HL-60/S4 treated with retinoic acid at 250 ng/mL for 4 days and 3 days (cell line): Measurements from ENCODE around the gene JOSD1.
"Not testable (repeated sequence)": the region's sequence is repeated elsewhere in the genome, so short reads cannot be mapped to it uniquely, and the experiment has no call there.

ENCODE experiments used
- in situ Hi-C: fragments of 300-500 bp; cut with MboI; formaldehyde crosslinking; loops from 2 replicates; pipeline ENCODE4 v1.7.0; 2022; ENCODE audit warnings: low sequenced_read_pairs

The JOSD1 gene

GRCh38 chr22:38694049-38694448 lies 6.7 kb downstream of the JOSD1 start:
- in situ Hi-C loops = no loop called here

GRCh38 chr22:38689651-38690050 lies 11.1 kb downstream of the JOSD1 start:
- in situ Hi-C loops = no loop called here

GRCh38 chr22:38685761-38686160 lies 15.0 kb downstream of the JOSD1 start:
- in situ Hi-C loops = no loop called here

- in situ Hi-C loops = no loop called here
Measured at GRCh38 chr22:38684895-38685294, 15.8 kb downstream of the JOSD1 start.

- in situ Hi-C loops = no loop called here
Measured at GRCh38 chr22:38681582-38682335, 19.0 kb downstream of the JOSD1 start, which contains the start of gene TOMM22. TSS of gene TOMM22 (plus strand) at chr22:38681957. CDS start at chr22:38681979, 22 bp downstream.

GRCh38 chr22:38675833-38676232 lies 24.9 kb downstream of the JOSD1 start:
- in situ Hi-C loops = no loop called here

- in situ Hi-C loops = no loop called here
Measured at GRCh38 chr22:38674888-38675287, 25.9 kb downstream of the JOSD1 start.

GRCh38 chr22:38657045-38657909 lies 43.5 kb downstream of the JOSD1 start:
- in situ Hi-C loops = no loop called here

- in situ Hi-C loops = no loop called here
Measured at GRCh38 chr22:38656256-38657044, 44.3 kb downstream of the JOSD1 start, which contains the start of the genes CBY1 and FAM227A. TSS of gene CBY1 (plus strand) at chr22:38656638. CDS start at chr22:38668055, 11,417 bp downstream. TSS of gene FAM227A (minus strand) at chr22:38656392. CDS start at chr22:38650168, 6,224 bp downstream.

GRCh38 chr22:38655519-38656255 lies 45.1 kb downstream of the JOSD1 start:
- in situ Hi-C loops = no loop called here

GRCh38 chr22:38653741-38654140 lies 47.0 kb downstream of the JOSD1 start:
- in situ Hi-C loops = no loop called here

- in situ Hi-C loops = no loop called here
Measured at GRCh38 chr22:38652859-38653258, 47.9 kb downstream of the JOSD1 start.

- in situ Hi-C loops = no loop called here
Measured at GRCh38 chr22:38649841-38650522, 50.8 kb downstream of the JOSD1 start.

GRCh38 chr22:38645430-38645829 lies 55.3 kb downstream of the JOSD1 start:
- in situ Hi-C loops = no loop called here

- in situ Hi-C loops = not testable (repeated sequence)
Measured at GRCh38 chr22:38644245-38644644, 56.5 kb downstream of the JOSD1 start.

- in situ Hi-C loops = no loop called here
Measured at GRCh38 chr22:38641476-38642040, 59.2 kb downstream of the JOSD1 start.

- in situ Hi-C loops = no loop called here
Measured at GRCh38 chr22:38638728-38639127, 62.0 kb downstream of the JOSD1 start.

- in situ Hi-C loops = no loop called here
Measured at GRCh38 chr22:38638216-38638615, 62.5 kb downstream of the JOSD1 start.
